ENCODE measurements around the gene FAM120B.

The FAM120B gene

GRCh38 chr6:170444056-170444591, 137.6 kb downstream of the FAM120B start:
- no peak for DNase-seq

- DNase-seq, result no peak
Measured at GRCh38 chr6:170444811-170445211, 138.3 kb downstream of the FAM120B start.

- no peak for DNase-seq
Measured at GRCh38 chr6:170445487-170445886, 138.9 kb downstream of the FAM120B start.

GRCh38 chr6:170445971-170446370, 139.4 kb downstream of the FAM120B start:
- no peak for DNase-seq

GRCh38 chr6:170446841-170447560, 140.4 kb downstream of the FAM120B start:
- no peak for DNase-seq

GRCh38 chr6:170447561-170447930, 141.0 kb downstream of the FAM120B start:
- no peak for DNase-seq

GRCh38 chr6:170448317-170448716, 141.8 kb downstream of the FAM120B start:
- no peak for DNase-seq

GRCh38 chr6:170448751-170449630, 142.4 kb downstream of the FAM120B start:
- no peak for DNase-seq

GRCh38 chr6:170449835-170450753, 143.5 kb downstream of the FAM120B start:
- DNase-seq, result no peak

GRCh38 chr6:170450916-170451761, 144.6 kb downstream of the FAM120B start:
- DNase-seq, result no peak

GRCh38 chr6:170451762-170452651, 145.4 kb downstream of the FAM120B start:
- no peak for DNase-seq

- DNase-seq, result no peak
Measured at GRCh38 chr6:170452767-170453545, 146.4 kb downstream of the FAM120B start.

- DNase-seq, result no peak
Measured at GRCh38 chr6:170453586-170454511, 147.3 kb downstream of the FAM120B start.

GRCh38 chr6:170454512-170455285, 148.1 kb downstream of the FAM120B start:
- no peak for DNase-seq

- DNase-seq, result no peak
Measured at GRCh38 chr6:170455335-170455979, 148.9 kb downstream of the FAM120B start.

- DNase-seq, result no peak
Measured at GRCh38 chr6:170456334-170456733, 149.8 kb downstream of the FAM120B start.
